Neural crest cell (in vitro differentiated cells): ENCODE results near the gene PON3. TPM values are rescaled to one million over a fixed set of nuclear protein-coding genes. Genes with fewer than 3 reads are reported as not detected.

Experiments
- DNase-seq: peaks from one replicate; pipeline ENCODE4 v3.0.0; 2021; ENCODE audit warnings: low read depth, mixed read lengths, low spot score
- H3K27ac Mint-ChIP-seq: one replicate; pipeline ENCODE4 v1.8.0; 2021; ENCODE audit warnings: mild to moderate bottlenecking, mixed read lengths; ENCODE audit not compliant: unreplicated experiment
- H3K27me3 Mint-ChIP-seq: 2 replicates; pipeline ENCODE4 v1.8.0; 2021; ENCODE audit warnings: low read depth, mild to moderate bottlenecking, mixed read lengths
- H3K36me3 Mint-ChIP-seq: 2 replicates; pipeline ENCODE4 v1.8.0; 2021; ENCODE audit warnings: low read depth, mild to moderate bottlenecking, mixed read lengths
- H3K4me1 Mint-ChIP-seq: 2 replicates; pipeline ENCODE4 v1.8.0; 2021; ENCODE audit warnings: mixed read lengths
- H3K4me3 Mint-ChIP-seq: one replicate; pipeline ENCODE4 v1.8.0; 2021; ENCODE audit warnings: mild to moderate bottlenecking, mixed read lengths
- H3K9me3 Mint-ChIP-seq: 2 replicates; pipeline ENCODE4 v1.8.0; 2021; ENCODE audit warnings: mixed read lengths
- CTCF ChIP-seq: fragments of 200-600 bp; sonication (generic); conservative IDR thresholded peaks from 2 replicates; pipeline ENCODE4 v1.5.0; 2021; ENCODE audit warnings: antibody characterized with exemption, mild to moderate bottlenecking
- total RNA-seq: library from RNA; stranded (reverse); gene quantifications from 2 replicates; pipeline ENCODE4 v1.2.1, GENCODE V29; 2021

Gene PON3
- total RNA-seq, 1 donor from 2014 or later, result not detected

DNA sequence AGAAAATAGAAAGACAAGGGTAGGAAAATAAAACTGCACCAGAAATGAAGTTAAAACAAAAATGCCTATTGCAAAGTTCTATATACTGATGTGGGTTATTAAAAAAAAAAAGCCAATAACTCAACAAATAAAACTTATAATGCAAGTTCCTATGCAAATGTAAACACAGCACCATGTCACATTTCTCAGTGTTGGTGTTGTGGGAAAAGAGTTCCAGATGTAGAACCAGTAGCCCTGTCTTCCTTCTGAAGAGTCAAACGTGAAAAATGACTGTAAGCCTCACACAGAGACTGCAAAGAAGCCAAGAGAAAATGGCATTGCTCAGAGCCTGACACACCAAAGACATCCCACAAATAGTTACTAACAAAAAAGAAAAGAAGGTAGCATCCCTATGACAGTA lies 28.5 kb upstream of the PON3 start:
- Mint-ChIP-seq H3K36me3 (peaks cover 25% of the 10 kb centered on the region), H3K27me3 (no peaks in the 10 kb centered on the region)
- TF ChIP-seq CTCF, result no peak

GRCh38 chr7:95421847-95422444 lies 25.8 kb upstream of the PON3 start:
- H3K36me3 Mint-ChIP-seq, result peaks cover 20% of the 10 kb centered on the region
- H3K4me1 Mint-ChIP-seq, result peaks cover 37% of the 10 kb centered on the region
- peak overlapping the region; percentile 22 for H3K27ac Mint-ChIP-seq
- no peaks in the 10 kb centered on the region for H3K27me3 Mint-ChIP-seq
- no peak overlapping the region for H3K4me3 Mint-ChIP-seq
- H3K9me3 Mint-ChIP-seq, result no peaks in the 10 kb centered on the region
- no peak for TF ChIP-seq CTCF
- no peak for DNase-seq

More for the DNA sequence above, 28.5 kb upstream of the PON3 start:
- Mint-ChIP-seq H3K4me3 (no peak overlapping the region), H3K9me3 (peaks cover 4% of the 10 kb centered on the region), H3K27ac (no peak overlapping the region), H3K4me1 (peaks cover 46% of the 10 kb centered on the region)
- DNase-seq, result no peak

- H3K27ac Mint-ChIP-seq, result peak overlapping the region; percentile 17
- H3K4me1 Mint-ChIP-seq, result peaks cover 35% of the 10 kb centered on the region
- TF ChIP-seq CTCF, result no peak
- no peaks in the 10 kb centered on the region for H3K27me3 Mint-ChIP-seq
- H3K9me3 Mint-ChIP-seq, result no peaks in the 10 kb centered on the region
- peaks cover 19% of the 10 kb centered on the region for H3K36me3 Mint-ChIP-seq
- H3K4me3 Mint-ChIP-seq, result no peak overlapping the region
- DNase-seq, result no peak
Observed at GRCh38 chr7:95421000-95421846, 25.0 kb upstream of the PON3 start.

DNA sequence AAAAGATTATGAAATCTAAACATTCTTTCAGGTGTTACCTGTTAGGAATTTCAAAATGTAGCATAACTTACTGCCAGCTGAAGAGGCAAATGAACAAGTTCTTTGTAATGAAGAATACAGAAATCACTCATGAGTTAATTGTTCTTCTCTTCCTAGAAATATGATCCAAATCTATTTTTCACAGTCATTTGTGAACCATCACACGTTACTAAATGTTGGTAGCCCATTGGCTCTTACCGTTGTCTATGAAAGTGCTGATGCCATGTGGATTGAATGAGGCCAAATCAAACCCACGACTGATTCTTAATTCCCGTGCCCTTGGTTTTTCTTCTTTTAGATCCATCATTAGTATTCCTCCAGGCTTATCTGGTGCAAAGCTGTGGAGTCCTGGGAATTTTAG lies 15.9 kb upstream of the PON3 start:
- Mint-ChIP-seq H3K4me1 (peaks cover 12% of the 10 kb centered on the region), H3K27me3 (no peaks in the 10 kb centered on the region), H3K27ac (no peak overlapping the region), H3K36me3 (peaks cover 33% of the 10 kb centered on the region), H3K9me3 (no peaks in the 10 kb centered on the region), H3K4me3 (no peak overlapping the region)
- DNase-seq, result no peak
- TF ChIP-seq CTCF, result no peak

DNA sequence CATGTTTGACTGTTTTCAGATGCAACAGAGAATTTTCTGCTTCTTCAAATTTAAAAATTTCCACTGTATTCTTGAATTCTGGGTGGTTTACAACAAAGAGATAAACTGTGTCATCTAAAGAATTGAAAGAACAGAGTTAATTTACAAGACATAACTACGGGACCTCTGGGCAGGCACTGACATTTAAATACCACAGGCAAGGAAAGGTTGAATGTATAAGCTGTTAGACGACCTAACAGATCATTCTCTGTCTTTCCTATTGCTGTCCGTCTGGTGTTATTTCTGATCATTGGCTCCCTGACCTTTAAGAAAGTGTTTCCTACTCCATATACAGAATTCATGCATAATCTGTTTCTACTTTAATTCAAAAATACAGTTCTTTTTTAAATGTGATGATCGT lies 15.5 kb upstream of the PON3 start:
- no peaks in the 10 kb centered on the region for H3K27me3 Mint-ChIP-seq
- TF ChIP-seq CTCF, result no peak
- H3K9me3 Mint-ChIP-seq, result no peaks in the 10 kb centered on the region
- H3K4me3 Mint-ChIP-seq, result no peak overlapping the region
- H3K36me3 Mint-ChIP-seq, result peaks cover 30% of the 10 kb centered on the region
- peaks cover 12% of the 10 kb centered on the region for H3K4me1 Mint-ChIP-seq
- DNase-seq, result no peak
- H3K27ac Mint-ChIP-seq, result no peak overlapping the region
